Measurements from ENCODE around the gene SZRD1. TPM values are rescaled to one million over a fixed set of nuclear protein-coding genes. Genes with fewer than 3 reads are reported as not detected.
A peak's percentile ranks its signal among the peaks of the same experiment; 100 is the strongest.

Gene SZRD1
- total RNA-seq, 1 experiment from 2014 or later: 68.0 TPM

DNA sequence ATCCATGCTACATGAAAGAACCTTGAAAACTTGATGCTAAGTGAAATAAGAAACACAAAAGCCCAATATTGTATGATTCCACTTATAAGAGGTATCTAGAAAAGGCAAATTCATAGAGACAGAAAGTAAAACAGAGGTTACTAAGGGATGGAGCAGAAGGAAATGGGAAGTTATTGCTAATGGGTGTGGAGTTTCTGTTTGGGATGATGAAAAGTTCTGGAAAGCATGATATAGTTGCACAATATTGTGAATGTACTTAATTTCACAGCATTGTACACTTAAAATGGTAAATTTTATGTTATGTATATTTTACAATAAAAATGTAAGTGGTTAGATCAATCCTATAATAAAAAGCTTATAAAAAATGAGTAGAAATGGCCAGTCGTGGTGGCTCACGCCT is 71.9 kb downstream of the SZRD1 start:
- no peak for DNase-seq (ENCODE audit: low spot score)

DNA sequence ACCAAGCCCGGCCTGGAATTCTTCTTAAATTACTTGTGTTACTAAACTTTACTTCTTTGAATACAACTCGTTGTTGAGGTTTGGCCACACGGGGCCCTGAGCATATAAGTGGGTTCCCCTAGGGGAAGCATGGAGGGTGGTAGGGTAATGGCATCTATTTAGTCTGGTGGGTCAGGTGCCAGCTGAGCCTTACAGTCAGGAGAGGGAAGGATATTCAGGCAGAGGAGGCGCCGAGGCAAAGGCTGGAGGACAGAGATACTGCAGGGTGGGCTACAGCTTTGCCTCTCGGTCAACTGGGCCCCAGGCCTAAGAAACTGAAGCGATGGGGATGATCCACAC is 73.1 kb downstream of the SZRD1 start:
- DNase-seq (ENCODE audit: low spot score): no peak

DNA sequence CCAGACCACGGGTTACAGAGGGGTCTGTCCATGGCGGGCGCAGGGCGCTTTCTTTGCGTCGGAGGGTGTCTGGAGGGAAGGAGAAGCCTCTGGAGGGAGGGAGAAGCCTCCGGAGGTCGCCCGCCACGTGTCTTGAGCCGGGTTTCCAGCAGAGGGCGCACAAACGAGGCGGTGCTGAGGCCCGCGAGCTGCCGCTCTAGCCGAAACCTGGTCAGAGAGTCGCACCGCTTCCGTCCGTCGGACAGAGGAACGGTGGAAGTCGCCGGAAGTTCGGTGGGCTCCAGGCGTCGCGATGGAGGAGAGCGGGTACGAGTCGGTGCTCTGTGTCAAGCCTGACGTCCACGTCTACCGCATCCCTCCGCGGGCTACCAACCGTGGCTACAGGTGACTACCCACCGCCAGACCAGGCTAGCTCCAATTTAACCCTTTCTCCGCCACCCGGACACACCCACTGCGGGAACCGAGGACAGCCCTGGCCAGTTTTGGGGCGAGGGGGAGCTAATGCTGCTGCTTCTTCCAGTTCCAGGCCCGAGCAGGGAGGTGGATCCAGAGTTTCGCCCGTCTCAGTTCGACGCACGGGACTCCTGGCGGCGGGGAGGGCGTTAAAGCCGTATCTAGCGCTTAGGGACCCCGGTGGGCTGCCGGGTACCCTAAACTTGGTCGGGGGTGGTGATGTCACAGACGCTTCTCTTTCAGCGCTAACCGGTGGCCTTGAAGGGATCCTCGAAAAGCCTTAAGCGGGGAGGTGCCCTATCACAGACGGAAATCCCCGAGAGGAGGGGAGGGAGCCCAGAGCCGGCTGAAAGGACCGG is 73.6 kb downstream of the SZRD1 start, which contains the start of gene NECAP2:
NECAP2 (plus strand) TSS at position 255 of the 812 bp plus-strand sequence; CDS start at position 293, 38 bp downstream.
- peak; percentile 86 for DNase-seq (ENCODE audit: low spot score)

GRCh38 chr1:16441282-16441665 is 74.2 kb downstream of the SZRD1 start:
- no peak for DNase-seq (ENCODE audit: low spot score)

- no peak for DNase-seq (ENCODE audit: low spot score)
These were observed 75.2 kb downstream of the SZRD1 start for GRCh38 chr1:16442265-16442664.

- no peak for DNase-seq (ENCODE audit: low spot score)
These were observed 75.9 kb downstream of the SZRD1 start for GRCh38 chr1:16442941-16443340.

GRCh38 chr1:16443975-16444770 is 77.1 kb downstream of the SZRD1 start:
- no peak for DNase-seq (ENCODE audit: low spot score)

- DNase-seq (ENCODE audit: low spot score): no peak
These were observed 78.0 kb downstream of the SZRD1 start for GRCh38 chr1:16445052-16445451.

GRCh38 chr1:16446116-16446515 is 79.1 kb downstream of the SZRD1 start:
- no peak for DNase-seq (ENCODE audit: low spot score)

DNA sequence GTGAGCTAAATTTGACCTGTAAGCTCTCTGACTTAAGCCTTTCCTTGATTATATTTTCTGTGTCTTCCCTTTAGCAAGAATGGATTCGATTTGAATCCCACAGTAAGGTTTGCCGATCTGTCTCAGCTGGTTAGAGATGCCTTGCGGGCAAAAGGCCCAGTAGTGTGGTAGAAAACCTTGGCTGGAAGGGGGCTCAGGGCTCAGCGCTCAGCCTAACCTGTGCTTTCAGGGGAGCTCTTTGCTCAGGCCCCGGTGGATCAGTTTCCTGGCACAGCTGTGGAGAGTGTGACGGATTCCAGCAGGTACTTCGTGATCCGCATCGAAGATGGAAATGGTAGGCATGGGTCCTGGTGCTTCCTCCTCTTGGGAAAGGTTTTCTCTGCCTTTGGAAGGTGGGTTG is 80.6 kb downstream of the SZRD1 start:
- no peak for DNase-seq (ENCODE audit: low spot score)

Other genes starting within 250 kb of the SZRD1 start
- gene EPHA2, start 211.2 kb upstream of the SZRD1 start, total RNA-seq (2014; rRNA removed; shearing (Covaris generic)): 10.1 and 14.2 TPM in 2 replicates
- 3.7 and 10.6 TPM in 2 replicates for gene ARHGEF19, start 154.6 kb upstream of the SZRD1 start, total RNA-seq (2014; rRNA removed; shearing (Covaris generic))
- gene CPLANE2, start 130.1 kb upstream of the SZRD1 start, total RNA-seq (2014; rRNA removed; shearing (Covaris generic)): 4.7 and 8.5 TPM in 2 replicates
- 9.6 and 11.4 TPM in 2 replicates for gene FBXO42, start 14.8 kb upstream of the SZRD1 start, total RNA-seq (2014; rRNA removed; shearing (Covaris generic))
- gene SPATA21, start 70.2 kb downstream of the SZRD1 start, total RNA-seq (2014; rRNA removed; shearing (Covaris generic)): not detected in 2 replicates
- gene NECAP2, start 73.5 kb downstream of the SZRD1 start, total RNA-seq (2014; rRNA removed; shearing (Covaris generic)): 55.5 and 56.9 TPM in 2 replicates
- not detected in 2 replicates for gene RNU1-1, start 147.0 kb downstream of the SZRD1 start, total RNA-seq (2014; rRNA removed; shearing (Covaris generic))
- gene NBPF1, start 246.3 kb downstream of the SZRD1 start, total RNA-seq (2014; rRNA removed; shearing (Covaris generic)): 20.9 and 24.0 TPM in 2 replicates